Common myeloid progenitor, CD34-positive (primary cell): ENCODE measurements around the gene BICDL2.

Source experiments
- CTCF ChIA-PET: fragments of 350-600 bp; sonication (Branson Sonifier 250); formaldehyde crosslinking; loops from one replicate; lab custom pipeline; 2021; ENCODE audit warnings: antibody characterized with exemption; lab: Charles Lee
- POLR2A ChIA-PET: fragments of 350-600 bp; sonication (Branson Sonifier 250); formaldehyde crosslinking; loops from one replicate; lab custom pipeline; 2021; ENCODE audit warnings: antibody characterized with exemption; lab: Charles Lee
- DNase-seq, 3 donors: peaks; one replicate each; pipeline versions ENCODE4 v3.0.0 to v3.0.0-alpha.2; 2013
- H3K27ac ChIP-seq, 2 experiments: 1 replicate in 1 of 2; 2 replicates in 1 of 2; pipeline ENCODE4 v1.7.0; 2013; ENCODE audit warnings: inconsistent platforms in 2 of 2, low read length in 2 of 2, mild to moderate bottlenecking in 2 of 2, low read depth in 1 of 2, moderate library complexity in 1 of 2; ENCODE audit not compliant: severe bottlenecking in 2 of 2, insufficient read depth in 1 of 2, poor library complexity in 1 of 2
- H3K27me3 ChIP-seq, 5 experiments: replicated peaks in 2 of 5; 1 replicate in 3 of 5; 2 replicates in 2 of 5; pipeline versions ENCODE4 v1.6.1 to v1.7.0; 2013; ENCODE audit warnings: low read length in 4 of 5, mild to moderate bottlenecking in 2 of 5, moderate library complexity in 2 of 5, inconsistent platforms in 1 of 5; ENCODE audit not compliant: insufficient read depth in 5 of 5, control insufficient read depth in 4 of 5
- H3K36me3 ChIP-seq, 4 experiments: 1 replicate in 2 of 4; 2 replicates in 2 of 4; pipeline versions ENCODE4 v1.6.1 to v1.7.0; 2013; ENCODE audit warnings: low read length in 3 of 4, control low read depth in 1 of 4, mild to moderate bottlenecking in 1 of 4; ENCODE audit not compliant: control insufficient read depth in 4 of 4, insufficient read depth in 4 of 4
- H3K4me1 ChIP-seq, 4 experiments: 1 replicate in 3 of 4; 2 replicates in 1 of 4; pipeline versions ENCODE4 v1.6.1 to v1.7.1; 2013; ENCODE audit warnings: low read length in 3 of 4, mild to moderate bottlenecking in 3 of 4, control low read depth in 1 of 4, inconsistent platforms in 1 of 4, moderate library complexity in 1 of 4; ENCODE audit not compliant: control insufficient read depth in 4 of 4, insufficient read depth in 4 of 4; ENCODE audit errors: control extremely low read depth in 1 of 4
- H3K4me3 ChIP-seq, 7 experiments: 1 replicate in 4 of 7; 2 replicates in 3 of 7; pipeline versions ENCODE4 v1.5.1 to v1.7.0; 2013; ENCODE audit warnings: mild to moderate bottlenecking in 7 of 7, low read length in 6 of 7, moderate library complexity in 6 of 7, inconsistent platforms in 2 of 7, low read depth in 2 of 7, control low read depth in 1 of 7; ENCODE audit not compliant: insufficient read depth in 4 of 7, control insufficient read depth in 1 of 7; ENCODE audit errors: extremely low read depth in 1 of 7
- H3K9me3 ChIP-seq, 5 experiments: 1 replicate in 4 of 5; 2 replicates in 1 of 5; pipeline versions ENCODE4 v1.6.1 to v1.7.1; 2013; ENCODE audit warnings: low read length in 4 of 5, mild to moderate bottlenecking in 2 of 5, inconsistent platforms in 1 of 5, low read depth in 1 of 5, moderate library complexity in 1 of 5; ENCODE audit not compliant: control insufficient read depth in 4 of 5, insufficient read depth in 2 of 5; ENCODE audit errors: control extremely low read depth in 1 of 5
- WGBS: methylation state at CpG from one replicate; pipeline ENCODE4 v1.1.5; 2013; ENCODE audit not compliant: insufficient coverage; 5-methylcytosine and 5-hydroxymethylcytosine counted together

BICDL2 gene

DNA sequence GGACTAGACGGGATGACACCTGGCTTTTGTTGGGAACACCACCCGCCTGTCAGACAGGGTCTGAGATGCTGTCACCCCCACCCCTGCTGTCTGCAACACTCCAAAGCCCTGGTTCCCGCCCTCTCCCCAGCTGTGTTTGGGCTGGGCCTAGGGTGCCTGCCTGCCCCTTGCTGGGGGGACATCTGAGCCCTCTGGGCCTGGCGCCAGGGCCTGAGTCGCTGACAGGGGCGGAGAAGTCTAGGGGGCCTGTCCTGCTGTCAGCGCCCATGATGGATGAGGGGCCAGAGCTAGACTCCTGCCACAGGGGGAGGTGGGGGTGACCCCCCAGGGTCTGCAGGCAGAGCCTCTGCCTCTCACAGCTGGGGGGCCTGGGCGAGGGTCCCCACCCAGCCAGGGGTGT, 48.9 kb downstream of the BICDL2 start:
- H3K4me1 ChIP-seq: peaks cover 0 to 7% (median 6%) of the 10 kb centered on the region in 4 experiments
- ChIA-PET CTCF (interaction anchor here (0.9 to 3.2 kb wide), 5 partner anchors 9 to 61 kb away, joined by 3 to 9 read pairs (median 4); no protein-coding TSS in a partner anchor), POLR2A (no interaction called here)
- H3K27ac ChIP-seq: no peak overlapping the region
- no peaks in the 10 kb centered on the region for H3K36me3 ChIP-seq
- no peak overlapping the region for H3K4me3 ChIP-seq
- WGBS: 94% methylated on average over 8 of the region's 8 CpGs
- no peaks in the 10 kb centered on the region for H3K9me3 ChIP-seq
- H3K27me3 ChIP-seq: no peaks in the 10 kb centered on the region
- no peak for DNase-seq

DNA sequence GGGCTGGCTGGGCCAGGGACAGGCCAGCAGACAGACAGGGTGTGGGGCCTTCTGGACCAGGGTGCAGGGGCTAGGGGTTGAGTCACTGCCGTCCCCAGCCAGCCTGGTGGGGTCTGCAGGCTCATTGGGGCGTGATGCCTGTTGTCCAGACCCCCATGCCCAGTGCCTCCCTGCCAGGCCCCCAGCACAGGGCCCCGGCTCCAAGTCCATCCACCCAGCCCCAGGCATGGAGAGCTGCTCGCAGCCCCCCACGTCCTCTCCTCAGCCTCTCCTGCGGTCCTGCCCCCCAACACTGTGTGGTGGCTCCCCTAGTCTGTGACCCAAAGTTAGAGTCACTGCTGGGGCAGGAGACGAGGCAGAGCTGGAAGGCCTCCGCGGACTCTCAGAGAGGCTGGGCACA, 49.5 kb downstream of the BICDL2 start:
- Histone ChIP-seq H3K9me3 (no peaks in the 10 kb centered on the region), H3K4me1 (peaks cover 0 to 7% (median 6%) of the 10 kb centered on the region in 4 experiments), H3K27me3 (no peaks in the 10 kb centered on the region), H3K36me3 (no peaks in the 10 kb centered on the region), H3K4me3 (no peak overlapping the region), H3K27ac (no peak overlapping the region)
- 99% methylated on average over 6 of the region's 9 CpGs for WGBS
- POLR2A ChIA-PET: no interaction called here
- CTCF ChIA-PET: interaction anchor here (1.5 to 3.2 kb wide), 4 partner anchors 9 to 15 kb away, joined by 3 to 9 read pairs (median 6); no protein-coding TSS in a partner anchor
- no peak for DNase-seq

DNA sequence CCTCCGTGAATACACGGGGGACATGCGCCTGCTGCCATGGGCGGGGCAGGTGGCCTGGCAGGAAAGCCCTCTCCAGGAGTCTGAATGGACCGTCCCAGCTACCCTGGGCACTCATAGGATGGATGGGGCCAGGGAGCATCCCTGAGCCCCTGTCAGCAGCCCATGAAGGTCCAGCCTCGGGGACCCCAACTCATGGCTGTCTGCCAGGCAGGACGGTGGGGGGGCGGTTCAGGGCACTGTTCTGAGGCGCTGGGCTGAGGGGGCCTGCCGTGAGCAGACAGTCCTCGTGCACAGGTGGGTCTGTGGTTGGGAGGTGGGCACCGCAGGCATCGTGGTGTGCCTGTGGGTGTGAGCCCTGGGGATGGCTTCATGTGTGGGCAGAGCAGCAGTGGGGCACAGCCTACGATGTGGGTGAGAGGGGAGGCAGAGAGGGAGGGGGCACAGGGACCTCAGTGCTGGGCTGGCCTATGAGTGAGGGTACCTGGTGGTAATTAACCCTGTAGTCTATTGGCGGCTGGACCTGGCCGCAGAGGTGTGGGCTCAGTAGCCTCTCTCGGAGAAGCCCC, 50.0 kb downstream of the BICDL2 start:
- no peak overlapping the region for H3K27ac ChIP-seq
- H3K4me3 ChIP-seq: no peak overlapping the region
- no peaks in the 10 kb centered on the region for H3K27me3 ChIP-seq
- DNase-seq: no peak
- POLR2A ChIA-PET: no interaction called here
- no peaks in the 10 kb centered on the region for H3K9me3 ChIP-seq
- CTCF ChIA-PET: interaction anchor here (1.0 to 3.2 kb wide), 2 partner anchors 9 to 15 kb away, joined by 3 to 9 read pairs; no protein-coding TSS in a partner anchor
- peaks cover 0 to 8% (median 6%) of the 10 kb centered on the region in 4 experiments for H3K4me1 ChIP-seq
- no peaks in the 10 kb centered on the region for H3K36me3 ChIP-seq
- WGBS: 91% methylated on average over 10 of the region's 17 CpGs

DNA sequence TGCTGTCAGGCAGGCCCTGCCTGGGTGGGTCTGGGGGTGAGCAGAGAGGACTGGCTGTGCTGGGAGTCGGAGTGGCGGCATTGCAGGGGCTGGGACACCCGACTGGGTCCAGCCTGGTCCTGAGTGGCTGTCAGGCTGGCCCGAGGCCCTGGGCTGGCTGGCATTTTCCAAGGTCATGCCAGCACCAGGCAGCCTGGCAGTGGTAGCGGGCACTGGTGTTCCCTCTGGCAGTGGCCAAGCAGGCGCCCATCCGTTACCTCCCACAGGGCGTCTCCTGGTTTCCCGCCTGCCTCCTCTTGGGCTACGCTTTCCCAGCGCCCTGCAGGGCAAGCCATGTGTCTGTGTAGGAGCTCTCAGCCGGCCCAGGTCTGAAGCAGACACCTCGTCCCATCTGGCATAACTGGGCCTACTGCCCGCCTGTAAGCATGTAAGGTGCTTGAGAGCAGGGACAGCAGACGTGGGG, 50.8 kb downstream of the BICDL2 start:
- CTCF ChIA-PET: interaction anchor here (1.0 to 1.7 kb wide), 3 partner anchors 9 to 18 kb away, joined by 3 to 4 read pairs (median 3); no protein-coding TSS in a partner anchor

DNA sequence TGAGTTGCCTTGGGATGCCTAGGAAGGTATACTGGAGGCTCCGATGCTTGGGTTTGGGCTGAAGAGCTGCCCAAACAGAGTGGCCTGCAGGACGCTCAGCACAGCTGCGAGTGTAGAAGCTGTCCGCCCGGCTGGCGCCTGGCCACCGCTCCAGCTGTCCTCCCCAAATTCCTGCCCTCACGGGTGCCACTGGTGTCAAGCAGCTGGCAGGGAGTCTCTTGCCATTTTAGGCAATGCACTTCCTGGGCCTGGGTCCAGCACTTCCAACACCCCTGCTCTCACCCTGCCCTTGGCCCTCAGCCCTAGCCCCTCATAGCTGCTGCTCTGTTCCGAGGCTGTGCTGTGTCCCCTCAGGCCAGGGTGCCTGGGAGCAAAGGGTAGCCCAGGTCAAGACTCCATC, 51.3 kb downstream of the BICDL2 start:
- Histone ChIP-seq H3K27me3 (no peaks in the 10 kb centered on the region), H3K4me1 (peaks cover 0 to 20% (median 11%) of the 10 kb centered on the region in 4 experiments), H3K27ac (no peak overlapping the region), H3K4me3 (no peak overlapping the region), H3K36me3 (no peaks in the 10 kb centered on the region), H3K9me3 (no peaks in the 10 kb centered on the region)
- no peak for DNase-seq
- WGBS: 96% methylated on average over 7 of the region's 9 CpGs
- CTCF ChIA-PET: interaction anchor here (1.2 to 1.7 kb wide), 4 partner anchors 14 to 24 kb away, joined by 3 to 4 read pairs (median 4); no protein-coding TSS in a partner anchor
- POLR2A ChIA-PET: no interaction called here

More for the DNA sequence above, 50.8 kb downstream of the BICDL2 start:
- no peaks in the 10 kb centered on the region for H3K27me3 ChIP-seq
- POLR2A ChIA-PET: no interaction called here
- DNase-seq: no peak
- H3K9me3 ChIP-seq: no peaks in the 10 kb centered on the region
- H3K4me1 ChIP-seq: peaks cover 0 to 16% (median 9%) of the 10 kb centered on the region in 4 experiments
- WGBS: 99% methylated on average over 13 of the region's 15 CpGs
- H3K36me3 ChIP-seq: no peaks in the 10 kb centered on the region
- no peak overlapping the region for H3K27ac ChIP-seq
- no peak overlapping the region for H3K4me3 ChIP-seq

DNA sequence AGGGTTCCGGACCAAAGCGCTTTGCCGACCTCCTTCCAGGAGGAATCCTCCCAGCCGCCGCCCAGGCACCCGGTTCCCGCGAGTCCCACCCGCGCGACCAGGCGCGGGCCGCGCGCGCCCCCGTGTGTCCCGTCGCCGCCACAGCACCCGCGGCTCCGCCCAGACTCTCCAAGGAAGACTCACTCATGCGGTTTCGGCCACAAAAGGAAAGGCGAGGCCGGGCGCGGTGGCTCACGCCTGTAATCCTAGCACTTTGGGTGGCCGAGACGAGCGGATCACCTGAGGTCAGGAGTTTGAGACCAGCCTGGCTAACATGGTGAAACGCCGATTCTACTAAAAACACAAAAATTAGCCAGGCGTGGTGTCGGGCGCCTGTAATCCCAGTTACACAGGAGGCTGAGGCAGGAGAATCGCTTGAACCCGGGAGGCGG, 53.0 kb downstream of the BICDL2 start:
- Histone ChIP-seq H3K4me1 (peaks cover 0 to 32% (median 22%) of the 10 kb centered on the region in 4 experiments), H3K27ac (no peak overlapping the region), H3K4me3 (peak overlapping the region in 3 of 7 experiments; percentile 42 to 58 (median 43)), H3K36me3 (no peaks in the 10 kb centered on the region), H3K27me3 (no peaks in the 10 kb centered on the region), H3K9me3 (no peaks in the 10 kb centered on the region)
- peak in 2 of 3 donors; percentile 60 to 65 for DNase-seq
- ChIA-PET CTCF (interaction anchor here (0.8 to 1.6 kb wide), 8 partner anchors 9 to 44 kb away, joined by 3 to 5 read pairs (median 4); partner anchors contain the start of gene PAQR4), POLR2A (no interaction called here)
- WGBS: 5% methylated on average over 39 of the region's 42 CpGs

DNA sequence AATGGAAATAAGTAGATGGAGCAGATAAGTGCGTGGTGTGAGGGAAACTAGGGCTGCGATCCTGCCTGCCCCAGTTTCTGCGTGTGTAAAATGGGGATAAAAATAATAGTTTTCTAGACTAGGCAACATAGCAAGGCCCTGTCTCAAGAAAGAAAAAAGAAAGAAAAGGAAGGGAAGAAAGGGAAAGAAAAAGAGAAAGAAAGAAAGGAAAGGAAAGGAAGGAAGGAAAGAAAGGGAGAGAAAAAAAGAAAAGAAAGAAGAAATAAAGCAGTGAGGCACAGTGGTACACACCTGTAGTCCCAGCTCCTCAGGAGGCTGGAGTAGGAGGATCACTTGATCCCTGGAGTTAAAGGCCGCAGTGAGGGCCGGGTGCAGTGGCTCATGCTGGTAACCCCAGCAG, 54.3 kb downstream of the BICDL2 start:
- ChIA-PET POLR2A (no interaction called here), CTCF (interaction anchor here (1.1 to 2.7 kb wide), 8 partner anchors 13 to 62 kb away, joined by 3 to 10 read pairs (median 4); partner anchors contain the start of gene PAQR4)
- H3K27me3 ChIP-seq: no peaks in the 10 kb centered on the region
- H3K9me3 ChIP-seq: no peaks in the 10 kb centered on the region
- no peak overlapping the region for H3K4me3 ChIP-seq
- H3K36me3 ChIP-seq: peaks cover 0 to 9% (median 0%) of the 10 kb centered on the region in 4 experiments
- WGBS: 89% methylated on average over 5 of the region's 5 CpGs
- H3K4me1 ChIP-seq: peaks cover 0 to 37% (median 22%) of the 10 kb centered on the region in 4 experiments
- no peak for DNase-seq
- H3K27ac ChIP-seq: no peak overlapping the region
